Occipital lobe (tissue), 2 donors: ENCODE results near the gene MKNK2. TPM values are rescaled to one million over a fixed set of nuclear protein-coding genes. Genes with fewer than 3 reads are reported as not detected.
A peak's percentile ranks its signal among the peaks of the same experiment; 100 is the strongest.

Source experiments
- DNase-seq: peaks from one replicate; lab custom pipeline; 2025; lab: John Stamatoyannopoulos, UW
- total RNA-seq: library from RNA; depleted of rRNA; stranded (reverse); fragments of >200 nt; gene quantifications from one replicate; pipeline ENCODE4 v1.2.3, GENCODE V29; 2014

Gene MKNK2
- total RNA-seq, 1 donor from 2014 or later = 16.8 TPM

DNA sequence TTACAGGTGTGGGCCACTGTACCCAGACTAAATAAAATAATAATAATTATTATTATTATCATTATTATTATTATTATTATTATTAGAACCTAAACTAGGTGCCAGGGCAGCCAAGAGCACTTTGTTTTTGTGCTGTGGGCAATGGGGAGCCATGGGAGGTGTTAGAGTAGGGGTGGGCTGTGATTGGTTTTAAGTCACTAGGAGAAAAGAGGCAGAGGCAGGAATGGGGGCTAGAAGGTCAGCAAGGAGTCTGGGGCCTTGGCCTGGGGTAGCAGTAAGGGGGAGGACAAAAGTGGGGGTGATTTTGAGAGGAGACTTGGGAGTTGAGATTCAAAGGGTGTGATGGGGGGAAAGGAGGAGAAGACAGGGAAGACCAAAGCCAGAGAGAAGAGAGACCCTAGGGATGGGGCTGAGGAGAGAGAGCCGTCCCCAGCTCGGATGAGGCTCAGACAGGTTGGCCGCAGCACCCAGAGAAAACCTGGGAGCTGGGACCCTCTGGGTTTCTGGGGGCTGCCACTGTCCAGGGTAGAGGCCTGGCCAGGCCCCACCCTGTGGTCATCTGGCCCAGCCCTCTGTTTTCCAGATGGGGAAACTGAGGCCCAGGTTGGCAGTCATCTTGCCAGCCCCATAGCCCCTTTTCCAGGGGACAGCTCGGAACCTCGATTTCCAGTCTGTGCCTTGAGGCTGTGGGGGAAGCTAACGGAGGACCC, 17.8 kb downstream of the MKNK2 start:
- DNase-seq = no peak

DNA sequence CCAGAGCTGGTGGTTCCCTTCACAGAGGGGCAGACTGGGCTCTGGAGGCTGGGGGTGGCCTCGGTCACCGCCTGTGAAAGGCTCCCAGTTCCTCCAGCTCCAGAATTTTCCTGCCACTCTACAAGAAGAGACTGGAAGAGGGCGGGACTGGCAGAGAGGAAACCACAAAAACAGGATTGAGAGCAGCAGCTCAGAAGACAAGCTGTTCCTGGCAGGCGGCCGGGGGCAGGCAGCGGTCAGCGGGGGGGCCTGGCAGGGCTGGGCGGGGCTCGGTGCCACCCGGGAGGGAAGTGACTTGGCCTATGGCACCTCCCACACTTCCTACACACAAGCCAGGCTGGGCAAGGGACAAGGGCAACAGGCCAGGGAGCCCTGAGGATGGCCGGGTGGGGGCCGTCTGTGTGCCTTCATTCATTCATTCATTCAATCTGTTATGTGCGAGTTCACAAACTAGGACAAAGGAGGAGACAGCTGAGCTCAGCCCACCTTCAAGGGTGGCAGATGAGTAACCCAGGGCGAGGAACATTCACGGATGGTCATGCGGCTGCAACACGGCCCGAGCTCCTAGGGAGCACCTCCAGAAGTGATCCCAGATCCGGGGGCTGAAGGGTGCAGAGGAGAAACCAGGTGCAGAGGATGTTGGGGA, 18.6 kb downstream of the MKNK2 start:
- DNase-seq = peak; percentile 95

DNA sequence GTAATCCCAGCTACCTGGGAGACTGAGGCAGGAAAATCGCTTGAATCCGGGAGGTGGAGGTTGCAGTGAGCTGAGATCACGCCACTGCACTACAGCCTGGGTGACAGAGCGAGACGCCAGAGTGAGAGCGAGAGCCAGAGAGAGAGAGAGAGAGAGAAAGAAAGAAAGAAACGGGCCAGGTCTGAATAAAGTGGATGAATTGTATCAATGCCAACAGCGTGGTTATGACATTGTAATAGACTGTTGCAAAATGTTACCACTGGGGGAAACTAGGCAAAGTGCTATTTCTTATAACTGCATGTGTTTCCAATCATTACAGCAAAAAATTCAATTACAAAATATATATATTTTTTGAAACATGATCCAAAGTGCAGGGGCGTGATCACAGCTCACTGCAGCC, 23.7 kb downstream of the MKNK2 start:
- DNase-seq = no peak

DNA sequence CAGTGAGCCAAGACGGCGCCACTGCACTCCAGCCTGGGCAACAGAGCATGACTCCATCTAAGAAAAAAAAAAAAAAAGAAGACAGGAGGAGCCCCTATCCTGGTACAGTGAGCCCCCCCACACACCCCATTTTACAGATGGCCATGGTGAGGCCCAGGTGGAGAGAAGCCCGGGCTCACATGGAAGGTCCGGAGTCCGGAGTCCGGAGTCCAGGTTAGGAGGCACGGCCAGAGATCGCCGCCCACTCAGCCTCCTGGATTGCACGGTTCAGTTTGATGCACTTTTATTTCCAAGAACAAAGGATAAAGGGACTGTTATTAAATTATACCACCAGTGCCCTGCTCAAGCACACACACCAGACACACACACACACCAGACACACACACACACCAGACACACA, 24.3 kb downstream of the MKNK2 start:
- no peak for DNase-seq

DNA sequence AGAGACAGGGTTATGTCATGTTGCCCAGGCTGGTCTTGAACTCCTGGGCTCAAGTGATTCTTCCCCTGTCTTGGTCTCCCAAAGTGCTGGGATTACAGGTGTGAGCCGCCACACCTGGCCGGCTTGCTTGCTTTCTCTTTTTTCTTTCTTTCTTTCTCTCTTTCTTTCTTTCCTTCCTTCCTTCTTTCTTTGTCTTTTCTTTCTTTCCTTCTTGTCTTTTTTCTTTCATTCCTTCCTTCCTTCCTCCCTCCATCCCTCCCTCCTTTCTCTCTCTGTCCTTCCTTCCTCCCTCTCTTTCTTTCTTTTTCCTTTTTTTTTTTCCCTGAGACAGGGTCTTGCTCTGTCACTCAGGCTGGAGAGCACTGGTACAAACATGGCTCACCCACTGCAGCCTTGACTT, 28.8 kb downstream of the MKNK2 start:
- DNase-seq = no peak

DNA sequence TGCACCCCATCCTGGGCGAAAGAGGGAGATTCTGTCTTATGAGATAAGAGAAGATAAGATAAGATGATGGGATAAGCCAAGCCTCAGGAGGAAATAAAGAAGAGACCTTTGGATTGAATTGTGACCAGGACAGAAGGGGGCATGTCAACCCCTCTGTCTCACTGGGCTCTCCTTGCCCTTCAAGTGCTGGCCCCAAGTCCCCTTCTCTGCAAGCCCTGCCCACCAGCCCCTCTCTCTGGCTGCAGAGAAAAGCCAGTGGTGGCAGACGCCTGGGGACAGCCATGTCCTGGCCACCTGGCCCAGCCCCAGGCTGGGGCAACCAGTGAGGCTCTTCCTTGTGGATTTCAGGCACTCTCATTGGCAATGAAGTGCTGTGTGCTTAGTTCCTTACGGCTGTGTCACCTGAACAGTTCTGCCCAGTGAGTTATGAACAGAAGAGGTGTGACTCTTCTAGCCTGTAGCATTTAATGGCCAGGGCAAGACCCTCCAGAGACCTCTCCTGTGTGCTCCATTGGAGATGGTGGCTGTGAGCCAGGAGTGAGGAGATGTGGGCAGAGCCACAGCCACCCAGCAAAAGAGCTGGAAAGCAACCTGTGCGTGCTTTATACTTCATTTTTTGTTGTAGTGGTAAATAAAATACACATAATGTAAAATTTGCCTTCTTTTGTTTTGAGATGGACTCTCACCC, 29.4 kb downstream of the MKNK2 start:
- no peak for DNase-seq

DNA sequence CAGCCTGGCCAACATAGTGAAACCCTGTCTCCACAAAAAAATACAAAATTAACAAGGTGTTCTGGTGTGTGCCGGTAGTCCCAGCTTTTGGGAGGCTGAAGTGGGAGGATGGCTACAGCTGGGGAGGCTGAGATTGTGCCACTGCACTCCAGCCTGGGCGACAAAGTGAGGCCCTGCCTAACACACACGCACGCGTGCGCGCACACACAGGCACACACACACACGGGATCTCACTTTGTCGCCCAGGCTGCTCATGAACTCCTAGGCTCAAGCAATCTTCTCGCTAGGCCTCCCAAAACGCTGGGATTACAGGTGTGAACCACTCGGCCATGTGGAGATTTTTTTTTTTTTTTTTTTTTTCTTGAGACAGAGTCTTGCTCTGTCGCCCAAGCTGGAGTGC, 32.3 kb downstream of the MKNK2 start:
- DNase-seq = no peak

DNA sequence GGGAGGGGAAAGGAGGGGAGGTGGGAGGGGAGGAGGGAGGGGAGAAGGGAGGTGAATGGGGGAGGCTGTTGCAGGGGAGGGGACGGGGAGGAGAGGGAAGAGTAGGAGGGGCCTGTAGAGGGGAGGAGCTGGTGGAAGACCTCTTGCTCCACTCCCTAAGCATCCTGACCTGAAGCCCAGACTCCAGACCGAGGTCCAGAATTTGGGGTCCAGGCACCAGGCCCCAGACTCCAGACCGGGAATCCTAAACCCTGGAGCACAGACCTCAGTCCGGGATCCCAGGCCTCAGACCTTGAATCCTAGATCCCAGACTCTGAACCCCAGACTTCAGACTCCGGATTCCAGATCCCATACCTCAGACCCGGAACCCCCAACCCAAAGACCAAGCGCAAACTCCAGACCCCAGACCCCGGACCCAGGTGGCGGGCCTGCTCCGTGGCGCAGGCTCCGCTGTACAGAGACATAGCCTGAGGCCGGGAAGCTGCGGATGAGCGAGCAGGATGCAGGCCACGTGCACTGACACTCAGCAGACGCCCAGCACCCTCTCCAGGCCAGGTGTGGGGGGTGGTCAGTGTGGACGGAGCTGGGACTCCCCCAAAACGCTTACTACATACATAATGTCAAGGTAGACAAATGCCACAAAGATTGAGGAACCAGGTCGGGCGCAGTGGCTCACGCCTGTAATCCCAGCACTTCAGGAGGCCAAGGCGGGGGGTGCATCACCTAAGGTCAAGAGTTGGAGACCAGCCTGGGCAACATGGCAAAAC, 34.8 kb downstream of the MKNK2 start:
- peak; percentile 57 for DNase-seq

DNA sequence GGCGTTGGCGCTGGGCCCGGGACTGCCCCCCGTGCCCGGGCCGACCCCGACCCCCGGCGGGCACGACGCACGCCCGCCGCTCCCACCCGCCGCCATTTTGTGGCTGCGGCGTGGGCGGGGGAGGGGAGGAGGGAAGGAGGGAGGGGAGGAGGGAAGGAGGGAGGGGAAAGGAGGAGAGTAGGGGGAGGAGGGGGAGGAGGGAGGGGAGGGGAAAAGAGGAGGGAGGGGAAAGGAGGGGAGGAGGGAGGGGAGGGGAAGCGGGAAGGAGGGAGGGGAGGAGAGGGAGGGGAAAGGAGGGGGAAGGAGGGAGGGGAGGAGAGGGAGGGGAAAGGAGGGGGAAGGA, 35.5 kb downstream of the MKNK2 start, which contains the start of gene BTBD2:
BTBD2 (minus strand) TSS at position 107 of the 343 bp plus-strand sequence; CDS start at position 96, 11 bp downstream.
- DNase-seq = peak; percentile 33

DNA sequence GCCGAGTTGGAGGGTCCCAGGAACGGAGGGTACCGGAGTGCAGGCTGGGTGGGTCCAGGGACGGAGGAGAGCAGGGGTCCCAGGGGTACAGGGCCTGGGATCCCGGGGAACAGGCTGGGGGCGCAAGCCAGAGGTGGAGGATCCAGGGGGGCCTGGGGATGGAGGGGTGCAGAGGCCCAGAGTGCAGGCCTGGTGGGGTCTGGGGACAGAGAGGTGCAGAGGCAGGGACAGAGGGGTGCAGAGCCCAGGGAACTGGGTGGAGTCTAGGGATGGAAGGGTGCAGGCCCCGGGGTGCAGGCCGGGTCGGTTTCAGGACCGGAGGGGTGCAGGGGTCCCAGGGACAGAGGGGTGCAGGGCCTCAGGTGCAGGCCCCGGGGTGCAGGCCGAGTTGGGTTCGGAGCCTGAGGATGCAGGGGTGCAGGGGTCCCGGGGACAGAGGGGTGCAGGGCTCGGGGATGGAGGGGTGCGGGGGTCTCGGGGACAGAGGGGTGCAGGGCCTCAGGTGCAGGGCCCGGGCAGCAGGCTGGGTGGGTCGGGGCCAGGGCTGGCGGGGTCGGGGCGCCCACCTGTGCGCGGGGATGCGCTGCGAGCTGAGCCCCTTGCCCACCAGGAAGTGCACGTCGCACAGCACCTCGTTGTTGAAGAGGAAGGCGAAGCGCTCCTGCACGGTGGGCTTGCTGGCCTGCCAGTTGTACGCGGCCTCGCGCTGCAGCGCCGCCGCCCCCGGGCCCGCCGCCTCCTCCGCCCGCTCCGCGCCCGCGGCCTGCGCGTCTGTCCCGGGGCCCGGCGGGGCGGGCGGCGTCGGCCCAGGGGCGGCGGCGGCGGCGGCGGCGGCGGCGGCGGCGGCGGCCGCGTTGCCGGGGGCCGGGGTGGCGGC, 36.1 kb downstream of the MKNK2 start:
- DNase-seq = no peak

DNA sequence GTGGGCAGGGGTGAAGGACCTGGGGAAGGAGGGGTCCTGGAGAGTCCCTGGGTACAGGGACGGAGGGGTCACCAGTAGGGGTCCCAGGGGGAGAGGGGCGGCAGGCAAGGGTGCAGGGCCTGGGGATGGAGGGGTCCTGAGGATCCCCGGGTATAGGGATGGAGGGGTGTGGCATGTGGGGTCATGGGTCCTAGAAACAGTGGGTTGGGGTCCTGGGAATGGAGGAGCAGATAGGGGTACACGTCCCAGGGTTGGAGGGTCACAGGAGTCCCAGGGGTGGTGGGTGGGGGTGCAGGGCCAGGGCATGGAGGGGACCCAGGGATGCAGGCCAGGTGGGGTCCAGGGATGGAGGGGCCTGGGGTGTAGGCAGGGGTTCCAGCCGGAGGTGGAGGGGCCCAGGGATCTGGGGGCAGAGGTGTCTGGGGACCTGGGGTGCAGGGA, 36.9 kb downstream of the MKNK2 start:
- DNase-seq = no peak

DNA sequence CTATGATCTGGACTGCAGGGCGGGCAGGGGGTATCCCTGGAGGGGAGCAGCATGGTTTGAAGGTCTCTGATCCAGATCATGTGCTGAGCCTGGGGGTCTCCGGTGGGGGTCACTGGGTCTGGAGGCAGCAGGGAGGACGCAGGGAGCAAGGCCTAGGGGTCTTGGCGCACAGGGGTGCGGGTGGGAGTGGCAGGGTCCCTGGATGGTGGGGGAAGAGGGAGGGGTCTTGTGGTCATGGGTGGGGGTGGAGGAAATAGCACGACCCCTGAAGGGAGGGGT, 37.4 kb downstream of the MKNK2 start:
- DNase-seq = no peak

DNA sequence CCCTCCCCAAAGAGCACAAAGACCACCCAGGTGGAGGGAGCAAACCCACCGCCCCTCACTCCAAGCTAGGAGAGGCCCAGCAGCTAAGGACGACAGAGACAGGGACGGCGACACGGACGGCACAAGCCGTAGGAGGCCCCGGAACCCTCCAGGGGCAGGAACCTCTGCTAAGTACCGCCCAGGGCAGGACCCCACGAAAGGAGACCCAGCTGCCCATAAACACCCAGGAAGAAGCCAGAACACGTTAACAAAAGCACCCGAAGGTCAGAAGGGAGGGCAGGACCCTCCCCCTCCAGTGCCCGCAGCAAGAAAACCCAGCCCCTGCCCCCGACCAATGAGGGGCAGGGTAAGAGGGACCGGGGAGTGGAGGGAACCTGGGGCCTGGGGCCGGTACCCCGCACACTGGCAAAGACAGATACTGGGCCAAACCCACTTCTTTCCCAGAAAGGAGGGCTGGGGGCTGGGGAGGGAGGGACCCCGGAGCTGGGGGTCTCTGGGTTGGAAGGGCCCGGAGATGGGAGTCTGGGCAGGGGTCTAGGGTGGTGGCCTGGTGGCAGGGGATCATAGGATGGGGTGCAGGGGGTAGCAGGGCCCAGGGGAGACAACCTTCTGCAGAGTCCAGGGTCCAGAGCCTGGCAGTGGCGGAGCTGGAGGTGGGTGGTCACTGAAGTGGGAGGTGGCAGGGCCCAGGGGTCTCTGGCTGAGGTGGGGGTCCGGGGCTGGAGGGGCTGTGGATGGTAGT, 37.9 kb downstream of the MKNK2 start:
- DNase-seq = no peak

DNA sequence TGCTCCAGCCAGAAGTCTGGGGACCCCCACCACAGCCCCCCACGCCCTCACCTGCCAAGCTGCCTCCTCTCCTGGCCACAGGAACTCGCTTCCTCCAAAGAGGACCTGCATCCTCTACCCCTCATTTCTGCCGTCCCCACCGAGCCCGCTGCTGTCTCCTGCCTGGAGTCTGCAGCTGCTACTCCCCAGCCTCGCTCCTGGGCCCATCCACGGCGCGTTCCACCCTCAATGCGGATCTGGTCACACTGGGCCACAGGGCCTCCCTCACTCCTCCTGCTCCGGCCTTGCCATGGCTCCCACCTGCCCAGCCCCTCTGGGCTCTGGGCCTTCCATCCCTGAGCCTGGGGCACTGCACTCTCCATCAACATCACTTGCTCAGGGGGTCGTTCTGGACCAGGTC, 39.9 kb downstream of the MKNK2 start:
- no peak for DNase-seq

DNA sequence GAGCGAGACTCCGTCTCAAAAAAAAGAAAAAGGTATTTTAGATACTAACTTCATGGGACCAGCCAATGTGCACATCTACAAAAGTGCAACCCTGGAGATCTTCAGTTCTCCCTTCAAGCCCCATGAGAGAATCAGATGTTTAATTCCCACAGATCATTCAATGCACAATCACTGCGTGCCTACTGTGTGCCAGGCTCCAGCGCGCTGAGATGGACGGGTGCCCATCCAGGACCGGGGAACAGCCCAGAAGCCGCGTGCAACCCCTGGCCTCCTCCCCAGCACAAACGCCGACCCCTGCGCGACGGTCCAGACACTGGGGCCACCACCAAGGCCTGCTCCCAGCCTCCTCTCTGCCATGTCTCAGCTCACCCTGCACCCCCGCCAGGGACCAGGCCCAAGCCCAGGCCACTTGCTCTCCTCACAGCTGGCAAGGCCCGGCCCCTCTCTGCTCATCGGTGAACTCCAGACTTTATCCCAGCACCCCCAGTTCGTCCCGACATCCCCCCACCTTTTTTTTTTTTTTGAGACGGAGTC, 40.8 kb downstream of the MKNK2 start:
- DNase-seq = no peak

DNA sequence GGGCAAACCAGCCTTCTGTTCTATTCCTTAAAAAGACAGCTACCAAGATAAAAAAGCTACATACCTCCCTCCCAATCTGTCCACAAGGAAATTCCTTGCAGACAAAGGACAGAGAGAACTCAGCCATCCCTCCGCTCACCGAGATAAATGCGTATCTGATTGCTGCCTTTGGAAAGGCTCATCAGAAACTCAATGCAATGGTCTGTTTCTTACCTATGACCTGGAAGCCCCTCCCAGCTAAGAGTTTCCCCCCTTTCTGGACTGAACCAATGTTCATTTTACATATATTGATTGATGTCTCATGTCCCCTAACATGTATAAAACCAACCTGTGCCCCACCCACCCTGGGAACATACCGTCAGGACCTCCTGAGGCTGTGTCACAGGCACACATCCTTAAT, 47.2 kb downstream of the MKNK2 start:
- DNase-seq = no peak

DNA sequence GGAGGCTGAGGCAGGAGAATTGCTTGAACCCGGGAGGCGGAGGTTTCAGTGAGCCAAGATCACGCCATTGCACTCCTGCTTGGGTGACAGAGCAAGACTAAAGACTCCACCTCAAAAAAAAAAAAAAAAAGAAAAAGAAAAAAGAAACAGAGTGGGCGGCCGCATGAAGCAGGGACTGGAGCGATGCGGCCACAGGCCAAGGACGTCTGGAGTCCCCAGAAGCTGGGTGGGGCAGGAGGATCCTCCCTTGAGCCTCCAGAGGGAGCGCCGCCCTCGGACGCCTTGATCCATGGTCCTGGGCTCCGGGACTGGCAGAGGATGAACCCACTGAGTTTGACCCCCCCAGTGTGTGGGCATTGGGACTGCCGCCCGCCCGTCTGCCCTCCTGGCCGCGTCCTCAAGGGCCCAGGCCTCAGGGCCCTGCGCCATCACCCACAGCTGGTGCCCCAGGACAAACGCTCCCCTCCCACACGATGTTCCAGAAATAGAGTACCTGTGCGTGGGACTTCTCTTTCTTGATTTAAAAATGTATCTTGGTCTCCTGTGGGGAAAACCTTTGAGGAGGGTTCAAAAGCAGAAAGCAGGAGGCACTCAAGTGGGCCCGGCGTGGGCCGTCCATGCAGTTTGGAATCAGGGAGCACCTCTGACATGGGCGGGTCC, 51.1 kb downstream of the MKNK2 start:
- no peak for DNase-seq

DNA sequence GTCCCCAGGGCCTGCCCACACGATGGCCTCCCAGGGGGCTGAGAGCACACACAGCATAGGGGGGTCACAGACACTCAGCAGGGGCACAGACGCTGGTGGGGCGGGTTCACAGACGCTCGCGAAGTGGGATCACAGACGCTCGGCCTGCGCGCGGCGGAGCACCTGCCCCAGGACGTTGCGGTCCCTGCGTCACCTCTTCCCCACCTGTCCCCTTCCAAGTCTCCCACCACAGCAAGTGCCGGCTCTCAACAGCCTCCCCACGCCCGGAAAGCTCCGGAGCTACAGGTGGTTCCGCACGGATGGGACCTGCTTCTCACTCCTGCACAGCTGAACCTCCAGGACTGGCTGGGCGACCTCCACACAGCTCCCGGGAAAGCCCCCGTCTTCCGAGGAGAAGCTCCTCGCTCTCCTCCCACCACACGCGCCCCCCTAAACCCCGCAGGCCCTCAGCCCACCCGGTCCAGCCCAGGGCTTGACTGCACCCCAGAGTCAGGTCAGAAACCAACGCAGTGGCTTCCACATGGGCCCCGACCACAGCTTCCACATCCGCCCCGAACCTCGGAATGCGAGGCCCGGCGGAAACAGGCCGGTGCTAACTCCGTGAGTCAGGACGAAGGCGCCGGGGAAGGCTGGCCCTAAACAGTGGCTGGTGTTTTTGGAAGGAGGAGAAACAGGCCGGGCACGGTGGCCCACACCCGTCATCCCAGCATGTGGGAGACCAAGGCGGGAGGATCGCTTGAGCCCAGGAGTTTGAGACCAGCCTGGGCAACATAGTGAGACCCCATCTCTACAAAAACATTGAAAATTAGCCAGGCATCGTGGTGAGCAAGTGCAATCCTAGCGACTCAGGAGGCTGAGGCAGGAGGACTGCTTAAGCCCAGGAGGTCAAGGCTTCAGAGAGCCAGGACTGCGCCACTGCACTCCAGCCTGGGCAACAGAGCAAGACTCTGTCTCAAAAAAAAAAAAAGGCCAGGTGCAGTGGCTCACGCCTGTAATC, 52.0 kb downstream of the MKNK2 start:
- DNase-seq = no peak
